Upper lobe of left lung (tissue), 6 donors: ENCODE data around the gene PHTF1. TPM values are rescaled to one million over a fixed set of nuclear protein-coding genes. Genes with fewer than 3 reads are reported as not detected.

Experiments
- ATAC-seq, 2 donors: fragments of 200-7000 bp; cut with Tn5 transposase; one replicate each; pipeline ENCODE4 v1.9.1; 2022; ENCODE audit warnings: mild to moderate bottlenecking in 2 of 2, moderate library complexity in 2 of 2; ENCODE audit not compliant: low FRiP score in 2 of 2
- DNase-seq, 2 donors: peaks; one replicate each; pipeline ENCODE4 v3.0.0-alpha.2; 2019 to 2020
- H3K27ac ChIP-seq, 4 donors: fragments of 200-600 bp; sonication (generic); one replicate each; pipeline ENCODE4 v1.5.1; 2016 to 2019
- H3K27me3 ChIP-seq, 4 donors: fragments of 200-600 bp; sonication (generic); one replicate each; pipeline ENCODE4 v1.5.1; 2017 to 2019
- H3K36me3 ChIP-seq, 4 donors: fragments of 200-600 bp; sonication (generic); one replicate each; pipeline ENCODE4 v1.5.1; 2016 to 2019
- H3K4me1 ChIP-seq, 4 donors: fragments of 200-600 bp; sonication (generic); one replicate each; pipeline ENCODE4 v1.5.1; 2018 to 2019
- H3K4me3 ChIP-seq, 4 donors: fragments of 200-600 bp; sonication (generic); one replicate each; pipeline ENCODE4 v1.5.1; 2017 to 2019; ENCODE audit warnings: mild to moderate bottlenecking in 2 of 4, moderate library complexity in 1 of 4
- H3K9me3 ChIP-seq, 4 donors: fragments of 200-600 bp; sonication (generic); one replicate each; pipeline ENCODE4 v1.5.1; 2018 to 2019
- CTCF ChIP-seq, 6 experiments: fragments of 450-650 bp in 4 of 6; fragments of 200-600 bp in 2 of 6; sonication (generic) in 2 of 6; IDR thresholded peaks; one replicate each; pipeline ENCODE4 v1.5.1; 2016 to 2019; ENCODE audit warnings: antibody characterized with exemption in 6 of 6
- EP300 ChIP-seq, 4 donors: sonication (generic); formaldehyde crosslinking; IDR thresholded peaks; one replicate each; pipeline ENCODE4 v1.5.1; 2017; ENCODE audit warnings: antibody characterized with exemption in 4 of 4, control low read depth in 2 of 4
- POLR2A ChIP-seq, 4 donors: fragments of 450-650 bp; IDR thresholded peaks; one replicate each; pipeline ENCODE4 v1.5.1; 2016 to 2017; ENCODE audit warnings: antibody characterized with exemption in 4 of 4, mild to moderate bottlenecking in 2 of 4
- POLR2AphosphoS5 ChIP-seq, 2 donors: sonication (generic); formaldehyde crosslinking; IDR thresholded peaks; one replicate each; pipeline ENCODE4 v1.5.1; 2017; ENCODE audit warnings: antibody characterized with exemption in 2 of 2
- WGBS, 2 donors: methylation state at CpG; one replicate each; pipeline ENCODE4 v1.1.5; 2017 to 2018; 5-methylcytosine and 5-hydroxymethylcytosine counted together
- total RNA-seq, 6 donors: library from RNA; depleted of rRNA in 4 of 6; stranded (reverse); fragments of >200 nt in 4 of 6; gene quantifications; one replicate each; pipeline versions ENCODE4 v1.1.0 to v1.2.1, GENCODE V29; 2016 to 2021
- donor health status: DM: no; HTN: no; CAD: no; lungs with moderate emphysema.
- donor health status: DM: no; HTN: yes; CAD: no; lungs with severe emphysema.

PHTF1 gene
- total RNA-seq, 6 donors from 2014 or later: 14.7 to 42.3 (median 22.7) TPM

GRCh38 chr1:113787663-113788062 is 28.4 kb upstream of the PHTF1 start:
- Histone ChIP-seq H3K4me3 (no peak overlapping the region), H3K36me3 (peaks cover 0 to 3% (median 0%) of the 10 kb centered on the region in 4 donors), H3K4me1 (peaks cover 26 to 56% (median 34%) of the 10 kb centered on the region in 4 donors), H3K27me3 (no peaks in the 10 kb centered on the region), H3K9me3 (no peaks in the 10 kb centered on the region), H3K27ac (no peak overlapping the region)
- 87 to 90% methylated on average over 3 of the region's 3 CpGs for WGBS, 2 donors
- TF ChIP-seq EP300 (IDR thresholded peaks at IDR 0.05) (no peak), POLR2AphosphoS5 (IDR thresholded peaks at IDR 0.05) (no peak), CTCF (IDR thresholded peaks at IDR 0.05) (no peak), POLR2A (IDR thresholded peaks at IDR 0.05) (no peak)
- no peak for ATAC-seq
- no peak for DNase-seq

- DNase-seq (no peak), ATAC-seq (no peak)
- Histone ChIP-seq H3K9me3 (no peaks in the 10 kb centered on the region), H3K27ac (peak overlapping the region in 2 of 4 donors; percentile 30 to 77), H3K4me1 (peaks cover 35 to 67% (median 43%) of the 10 kb centered on the region in 4 donors), H3K36me3 (peaks cover 0 to 3% (median 0%) of the 10 kb centered on the region in 4 donors), H3K4me3 (no peak overlapping the region), H3K27me3 (no peaks in the 10 kb centered on the region)
- 62 to 95% methylated on average over 1 of the region's 1 CpG for WGBS, 2 donors
- no peak for TF ChIP-seq POLR2A (IDR thresholded peaks at IDR 0.05)
These were observed 26.8 kb upstream of the PHTF1 start for GRCh38 chr1:113786069-113786468.

DNA sequence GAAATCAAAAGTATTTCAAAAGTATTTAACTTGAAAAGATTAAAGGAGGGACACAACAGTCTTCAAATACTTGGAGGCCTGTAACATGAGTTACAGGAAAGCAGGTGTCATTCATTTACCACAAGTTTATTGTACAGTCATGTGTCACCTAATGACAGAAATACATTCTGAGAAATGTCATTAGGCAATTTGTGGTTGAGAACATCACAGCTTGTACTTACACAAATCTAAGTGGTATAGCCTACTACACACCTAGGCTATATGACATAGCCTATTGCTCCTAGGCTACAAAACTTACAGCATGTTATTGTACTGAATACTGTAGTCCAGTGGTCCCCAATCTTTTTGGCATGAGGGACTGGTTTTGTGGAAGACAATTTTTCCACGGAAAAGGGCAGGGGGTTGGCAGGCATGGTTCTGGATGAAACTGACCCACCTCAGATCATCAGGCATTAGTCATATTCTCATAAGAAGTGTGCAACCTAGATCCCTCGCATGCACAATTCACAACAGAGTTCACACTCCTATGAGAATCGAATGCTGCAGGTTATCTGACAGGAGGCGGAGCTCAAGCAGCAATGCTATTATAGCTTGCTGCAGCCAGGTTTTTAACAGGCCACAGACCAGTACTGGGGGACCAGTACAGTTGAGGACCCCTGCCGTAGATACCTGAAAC is 25.0 kb upstream of the PHTF1 start:
- Histone ChIP-seq H3K4me1 (peaks cover 44 to 78% (median 55%) of the 10 kb centered on the region in 4 donors), H3K27ac (peak overlapping the region; percentile 61 to 78 (median 77))
- DNase-seq: no peak

DNA sequence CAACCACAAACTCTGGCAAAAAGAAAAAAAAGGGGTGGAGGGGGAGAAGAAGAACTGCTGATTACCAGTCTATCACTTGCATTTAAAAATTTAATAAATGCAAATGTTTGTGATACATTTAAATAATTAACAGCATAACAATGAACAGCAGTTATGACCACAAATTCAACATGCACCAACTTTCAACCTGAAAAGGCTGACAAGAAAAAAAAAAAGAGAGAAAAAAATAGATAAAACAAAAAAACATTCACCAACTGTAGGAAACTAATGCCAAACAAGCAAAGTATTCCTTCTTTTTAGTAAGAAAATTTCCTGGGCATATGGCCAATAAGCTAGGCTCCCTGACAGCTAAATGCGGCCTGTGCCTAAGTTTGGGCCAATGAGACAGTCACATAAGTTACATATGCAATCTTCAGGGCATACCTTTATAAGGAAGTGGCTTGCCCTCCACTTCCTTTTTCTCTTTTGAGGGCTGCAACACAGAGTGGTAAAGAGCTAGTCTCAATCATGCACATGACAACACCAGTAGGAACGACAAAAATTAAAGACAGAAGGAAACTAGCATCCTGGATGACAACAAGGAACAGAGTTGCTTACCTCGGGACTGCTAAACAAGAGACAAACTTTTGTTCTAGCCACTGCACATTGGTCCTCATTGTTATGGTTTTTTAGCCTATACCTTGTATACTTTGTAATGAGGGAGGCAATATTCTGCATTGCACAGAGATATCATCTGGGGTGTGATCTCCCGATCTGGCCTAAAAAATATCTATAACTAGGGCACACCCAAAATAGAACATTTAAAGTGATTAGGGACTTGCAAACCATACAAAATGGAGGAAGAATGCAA is 24.2 kb upstream of the PHTF1 start:
- H3K4me1 ChIP-seq: peaks cover 44 to 72% (median 52%) of the 10 kb centered on the region in 4 donors

More for the DNA sequence above, 25.0 kb upstream of the PHTF1 start:
- ATAC-seq: peak; percentile 24 to 63
- Histone ChIP-seq H3K27me3 (no peaks in the 10 kb centered on the region), H3K4me3 (no peak overlapping the region), H3K9me3 (no peaks in the 10 kb centered on the region), H3K36me3 (no peaks in the 10 kb centered on the region)
- WGBS, 2 donors: 79 to 86% methylated on average over 5 of the region's 5 CpGs
- peak in 1 of 2 donors; percentile 56 for TF ChIP-seq POLR2AphosphoS5 (IDR thresholded peaks at IDR 0.05)
- no peak for TF ChIP-seq POLR2A (IDR thresholded peaks at IDR 0.05)
- TF ChIP-seq EP300 (IDR thresholded peaks at IDR 0.05): peak in 3 of 4 donors; percentile 64 to 71 (median 65)

DNA sequence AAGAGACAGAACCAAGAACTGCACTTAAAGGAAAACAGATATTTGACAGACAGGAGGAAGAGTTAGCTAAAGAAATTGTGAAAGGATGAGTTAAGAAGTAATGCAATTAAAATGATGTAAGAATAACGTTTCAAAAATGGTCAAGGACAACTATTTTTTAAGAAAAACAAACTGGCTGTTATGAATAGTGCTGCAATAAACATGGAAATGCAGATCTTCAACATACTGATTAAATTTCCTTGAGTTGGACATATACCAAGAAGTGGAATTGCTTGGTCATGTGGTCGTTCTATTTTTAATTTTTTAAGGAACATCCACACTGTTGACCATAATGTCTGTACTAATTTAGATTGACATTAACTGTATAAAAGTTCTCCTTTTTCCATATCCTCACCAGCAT is 23.1 kb upstream of the PHTF1 start:
- 22 to 33% methylated on average over 2 of the region's 2 CpGs for WGBS, 2 donors
- TF ChIP-seq CTCF (IDR thresholded peaks at IDR 0.05) (no peak), POLR2A (IDR thresholded peaks at IDR 0.05) (no peak)
- H3K27ac ChIP-seq: peak overlapping the region in 2 of 4 donors; percentile 77 to 78
- H3K4me3 ChIP-seq: no peak overlapping the region
- peaks cover 44 to 69% (median 52%) of the 10 kb centered on the region in 4 donors for H3K4me1 ChIP-seq
- no peaks in the 10 kb centered on the region for H3K27me3 ChIP-seq
- no peaks in the 10 kb centered on the region for H3K9me3 ChIP-seq
- ATAC-seq (no peak), DNase-seq (no peak)
- H3K36me3 ChIP-seq: peaks cover 0 to under 1% (median 0%) of the 10 kb centered on the region in 4 donors

More for the DNA sequence above, 24.2 kb upstream of the PHTF1 start:
- no peak for TF ChIP-seq POLR2A (IDR thresholded peaks at IDR 0.05)
- TF ChIP-seq CTCF (IDR thresholded peaks at IDR 0.05): no peak
- TF ChIP-seq POLR2AphosphoS5 (IDR thresholded peaks at IDR 0.05): peak in 1 of 2 donors; percentile 54
- TF ChIP-seq EP300 (IDR thresholded peaks at IDR 0.05): peak in 1 of 4 donors; percentile 2
- H3K27me3 ChIP-seq: no peaks in the 10 kb centered on the region
- DNase-seq (peak in 1 of 2 donors; percentile 68), ATAC-seq (peak; percentile 87 to 90)
- no peaks in the 10 kb centered on the region for H3K36me3 ChIP-seq
- H3K27ac ChIP-seq: peak overlapping the region; percentile 40 to 78 (median 77)
- H3K4me3 ChIP-seq: no peak overlapping the region
- WGBS, 2 donors: 15 to 24% methylated on average over 4 of the region's 4 CpGs
- no peaks in the 10 kb centered on the region for H3K9me3 ChIP-seq
